Activated CD8-positive, alpha-beta T cell treated with anti-CD3 and anti-CD28 coated beads for 36 hours (primary cell): Measurements from ENCODE around the gene DUS1L. TPM values are rescaled to one million over a fixed set of nuclear protein-coding genes. Genes with fewer than 3 reads are reported as not detected.

Source experiments
- ATAC-seq: fragments of 200-7000 bp; cut with Tn5 transposase; one replicate; pipeline ENCODE4 v1.10.0; 2021; ENCODE audit warnings: mild to moderate bottlenecking, moderate library complexity
- CTCF ChIA-PET: fragments of 350-600 bp; sonication (Branson Sonifier 250); formaldehyde crosslinking; loops from one replicate; lab custom pipeline; 2021; ENCODE audit warnings: antibody characterized with exemption; lab: Charles Lee
- POLR2A ChIA-PET: fragments of 350-600 bp; sonication (Branson Sonifier 250); formaldehyde crosslinking; loops from one replicate; lab custom pipeline; 2021; ENCODE audit warnings: antibody characterized with exemption; lab: Charles Lee
- DNase-seq: peaks from one replicate; pipeline ENCODE4 v3.0.0-alpha.2; 2020
- H3K27ac Mint-ChIP-seq: one replicate; pipeline ENCODE4 v1.8.0; 2021; ENCODE audit warnings: mild to moderate bottlenecking, mixed read lengths
- H3K27me3 Mint-ChIP-seq: one replicate; pipeline ENCODE4 v1.8.0; 2021; ENCODE audit warnings: mixed read lengths
- H3K36me3 Mint-ChIP-seq: one replicate; pipeline ENCODE4 v1.8.0; 2021; ENCODE audit warnings: low read depth, mixed read lengths
- H3K4me1 Mint-ChIP-seq: one replicate; pipeline ENCODE4 v1.8.0; 2021; ENCODE audit warnings: low read depth, mixed read lengths
- H3K4me3 Mint-ChIP-seq: one replicate; pipeline ENCODE4 v1.8.0; 2021; ENCODE audit warnings: mild to moderate bottlenecking, moderate library complexity, mixed read lengths
- H3K9me3 Mint-ChIP-seq: one replicate; pipeline ENCODE4 v1.8.0; 2021; ENCODE audit warnings: mixed read lengths
- CTCF ChIP-seq: fragments of 200-600 bp; IDR thresholded peaks from one replicate; pipeline ENCODE4 v1.8.0; 2022; ENCODE audit warnings: antibody characterized with exemption, mild to moderate bottlenecking
- intact Hi-C: fragments of 100-400 bp; cut with micrococcal nuclease; formaldehyde crosslinking; loops from one replicate; pipeline ENCODE4 v1.10.0; 2022
- total RNA-seq, 2 experiments: library from RNA; stranded (reverse); gene quantifications; one replicate each; pipeline ENCODE4 v1.2.3, GENCODE V29; 2021

DUS1L gene
- total RNA-seq, 2 experiments from 2014 or later: 139 to 140 TPM

- intact Hi-C loops: no loop called here
- DNase-seq (no peak), ATAC-seq (peak; percentile 17)
- peaks cover 22% of the 10 kb centered on the region for H3K4me1 Mint-ChIP-seq
- ChIA-PET POLR2A (interaction anchor here (1.0 to 9.3 kb wide), 6 partner anchors 13 to 104 kb away, joined by 3 to 98 read pairs (median 4); partner anchors contain the start of genes DCXR and DUS1L), CTCF (interaction anchor here (1.0 to 2.0 kb wide), 4 partner anchors 12 to 91 kb away, joined by 3 to 11 read pairs (median 6); partner anchors contain the start of gene DCXR)
- no peak for TF ChIP-seq CTCF
- no peaks in the 10 kb centered on the region for H3K9me3 Mint-ChIP-seq
- H3K36me3 Mint-ChIP-seq: peaks cover 2% of the 10 kb centered on the region
- peak overlapping the region; percentile 81 for H3K4me3 Mint-ChIP-seq
- H3K27me3 Mint-ChIP-seq: no peaks in the 10 kb centered on the region
- peak overlapping the region; percentile 75 for H3K27ac Mint-ChIP-seq
Observed at GRCh38 chr17:82050761-82051641, 14.6 kb downstream of the DUS1L start.

DNA sequence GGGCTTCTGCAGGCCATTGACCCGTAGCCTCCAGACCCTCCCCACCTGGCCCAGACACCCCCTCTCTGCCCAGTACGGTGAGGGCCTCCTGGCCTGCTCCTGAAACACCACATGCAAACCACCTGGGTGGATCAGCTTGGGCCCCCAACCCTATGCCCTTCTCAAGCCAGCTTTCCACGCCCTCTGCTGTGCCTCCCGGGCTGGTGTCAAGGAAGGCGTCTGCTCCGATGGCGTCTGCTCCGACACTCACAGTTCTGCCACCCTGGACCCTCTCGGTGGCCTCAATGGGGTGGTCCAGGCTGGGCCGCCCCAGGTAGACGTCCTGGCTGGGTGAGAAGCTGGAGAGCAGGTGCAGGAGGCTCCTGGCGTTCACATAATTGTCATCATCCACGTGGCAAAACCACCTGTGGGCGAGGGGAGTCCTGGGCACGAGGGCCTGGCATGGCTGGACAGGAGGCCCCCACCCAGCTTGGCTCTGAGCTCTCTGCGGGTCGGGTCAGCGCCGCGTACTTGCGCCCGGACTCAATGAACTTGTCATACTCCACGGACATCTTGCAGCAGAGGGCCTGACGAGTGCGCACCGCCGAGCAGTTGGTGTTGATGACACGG is 15.3 kb downstream of the DUS1L start:
- intact Hi-C loops: no loop called here
- TF ChIP-seq CTCF: no peak
- no peak for DNase-seq
- Mint-ChIP-seq H3K27me3 (no peaks in the 10 kb centered on the region), H3K4me1 (peaks cover 22% of the 10 kb centered on the region), H3K36me3 (peaks cover 2% of the 10 kb centered on the region), H3K27ac (peak overlapping the region; percentile 75), H3K4me3 (peak overlapping the region; percentile 81), H3K9me3 (no peaks in the 10 kb centered on the region)
- POLR2A ChIA-PET: interaction anchor here (0.5 to 9.3 kb wide), 10 partner anchors 13 to 179 kb away, joined by 3 to 98 read pairs (median 4); partner anchors contain the start of genes DCXR, DUS1L and SLC16A3
- ATAC-seq: no peak
- CTCF ChIA-PET: interaction anchor here (1.0 to 2.0 kb wide), 5 partner anchors 11 to 91 kb away, joined by 3 to 11 read pairs (median 6); partner anchors contain the start of gene DCXR

DNA sequence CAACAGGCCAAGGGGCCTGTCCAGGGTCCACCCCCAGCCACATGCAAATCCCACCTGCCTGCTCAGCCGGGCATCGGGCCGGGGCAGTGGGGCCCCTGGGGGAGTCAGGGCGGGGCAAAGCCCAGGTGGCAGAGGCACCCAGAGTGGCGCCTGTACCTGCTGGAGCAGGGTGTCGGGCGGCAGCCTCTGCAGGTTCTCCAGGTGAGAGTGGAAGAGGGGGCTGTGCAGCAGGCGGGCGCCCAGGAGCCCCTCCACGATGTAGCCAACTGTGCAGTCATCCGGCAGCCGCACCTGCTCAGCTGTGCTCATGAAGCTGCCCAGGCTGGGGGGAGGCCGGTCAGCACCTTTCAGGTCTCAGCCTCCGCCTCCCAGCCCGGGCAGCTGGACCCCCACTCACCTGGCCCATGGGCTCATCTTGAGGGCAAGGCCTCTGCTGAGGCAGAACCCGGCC is 16.1 kb downstream of the DUS1L start:
- intact Hi-C loops: no loop called here
- TF ChIP-seq CTCF: no peak
- Mint-ChIP-seq H3K9me3 (no peaks in the 10 kb centered on the region), H3K4me1 (peaks cover 22% of the 10 kb centered on the region), H3K36me3 (no peaks in the 10 kb centered on the region), H3K27me3 (no peaks in the 10 kb centered on the region), H3K27ac (no peak overlapping the region), H3K4me3 (no peak overlapping the region)
- CTCF ChIA-PET: interaction anchor here (0.9 to 2.0 kb wide), 4 partner anchors 12 to 46 kb away, joined by 3 to 11 read pairs (median 4); partner anchors contain the start of gene DCXR
- ATAC-seq: no peak
- POLR2A ChIA-PET: interaction anchor here (0.8 to 9.3 kb wide), 7 partner anchors 10 to 180 kb away, joined by 3 to 98 read pairs (median 5); partner anchors contain the start of genes DCXR, DUS1L and SLC16A3
- DNase-seq: no peak

GRCh38 chr17:82049106-82049505 is 16.5 kb downstream of the DUS1L start:
- intact Hi-C loops: no loop called here
- Mint-ChIP-seq H3K9me3 (no peaks in the 10 kb centered on the region), H3K36me3 (no peaks in the 10 kb centered on the region), H3K27ac (no peak overlapping the region), H3K27me3 (no peaks in the 10 kb centered on the region), H3K4me3 (no peak overlapping the region), H3K4me1 (peaks cover 22% of the 10 kb centered on the region)
- no peak for ATAC-seq
- no peak for DNase-seq
- ChIA-PET CTCF (interaction anchor here (0.9 kb wide), 1 partner anchor 12 kb away, joined by 3 read pairs; the partner anchor contains the start of gene DCXR), POLR2A (interaction anchor here (0.8 to 9.3 kb wide), 5 partner anchors 10 to 180 kb away, joined by 3 to 98 read pairs (median 5); partner anchors contain the start of genes DCXR, DUS1L and SLC16A3)
- no peak for TF ChIP-seq CTCF
